Neural cell (in vitro differentiated cells): Measurements from ENCODE around the gene AGPAT1. TPM values are rescaled to one million over a fixed set of nuclear protein-coding genes. Genes with fewer than 3 reads are reported as not detected.

Experiments
- H2AFZ ChIP-seq: fragments of 200-600, 300-800 bp; sonication (generic), shearing (Covaris generic); 2 replicates; pipeline ENCODE4 v1.6.0; 2014; ENCODE audit warnings: low read depth, mild to moderate bottlenecking, antibody characterized with exemption, low read length, moderate library complexity
- H3F3A ChIP-seq: fragments of 200-600 bp; shearing (Covaris generic); 2 replicates; pipeline ENCODE4 v1.6.1; 2016; ENCODE audit warnings: mild to moderate bottlenecking, moderate library complexity, mixed read lengths, antibody characterized with exemption, low read length; ENCODE audit not compliant: insufficient read depth, poor library complexity, severe bottlenecking
- H3K27ac ChIP-seq: fragments of 200-600, 300-800 bp; sonication (generic), shearing (Covaris generic); 2 replicates; pipeline ENCODE4 v1.5.1; 2014; ENCODE audit warnings: mild to moderate bottlenecking, low read length, moderate library complexity
- H3K27me3 ChIP-seq: fragments of 300-800, 200-600 bp; sonication (generic), shearing (Covaris generic); 2 replicates; pipeline ENCODE4 v1.6.0; 2014; ENCODE audit warnings: mild to moderate bottlenecking, low read depth, low read length, moderate library complexity; ENCODE audit not compliant: insufficient read depth
- H3K36me3 ChIP-seq: fragments of 300-800, 200-600 bp; sonication (generic), shearing (Covaris generic); 2 replicates; pipeline ENCODE4 v1.5.1; 2014; ENCODE audit warnings: mild to moderate bottlenecking, antibody characterized with exemption, low read length, moderate library complexity; ENCODE audit not compliant: insufficient read depth
- H3K4me2 ChIP-seq: fragments of 300-800, 200-600 bp; sonication (generic), shearing (Covaris generic); 2 replicates; pipeline ENCODE4 v1.6.0; 2014; ENCODE audit warnings: mild to moderate bottlenecking, low read length
- H3K4me3 ChIP-seq: fragments of 300-800, 200-600 bp; sonication (generic), shearing (Covaris generic); 2 replicates; pipeline ENCODE4 v1.5.1; 2014; ENCODE audit warnings: mild to moderate bottlenecking, low read length, moderate library complexity
- H3K79me2 ChIP-seq: fragments of 200-600 bp; shearing (Covaris generic); replicated peaks from 2 replicates; pipeline ENCODE4 v1.6.0; 2014; ENCODE audit warnings: mild to moderate bottlenecking, low read length, moderate library complexity; ENCODE audit not compliant: insufficient read depth
- H3K9ac ChIP-seq: fragments of 300-800, 200-600 bp; sonication (generic), shearing (Covaris generic); 2 replicates; pipeline ENCODE4 v1.6.1; 2016; ENCODE audit warnings: mild to moderate bottlenecking, low read length, mixed read lengths
- H3K9me2 ChIP-seq: fragments of 200-600 bp; shearing (Covaris generic); 2 replicates; pipeline ENCODE4 v1.6.1; 2016; ENCODE audit warnings: mild to moderate bottlenecking, low read length, mixed read lengths; ENCODE audit not compliant: insufficient read depth
- H3K9me3 ChIP-seq: fragments of 200-600, 300-800 bp; sonication (generic), shearing (Covaris generic); 2 replicates; pipeline ENCODE4 v1.6.1; 2016; ENCODE audit warnings: mild to moderate bottlenecking, mixed run types, low read length, moderate library complexity, mixed read lengths
- H4K20me1 ChIP-seq: fragments of 200-600 bp; shearing (Covaris generic); 2 replicates; pipeline ENCODE4 v1.6.1; 2016; ENCODE audit warnings: mild to moderate bottlenecking, mixed run types; ENCODE audit not compliant: insufficient read depth
- EP300 ChIP-seq: fragments of 450-650 bp; conservative IDR thresholded peaks from 2 replicates; pipeline ENCODE4 v1.6.1; 2014; ENCODE audit warnings: antibody characterized with exemption, mild to moderate bottlenecking, moderate library complexity; ENCODE audit not compliant: poor library complexity, severe bottlenecking
- EZH2 ChIP-seq: fragments of 200-600, 300-800 bp; shearing (Covaris generic), sonication (generic); IDR thresholded peaks from 2 replicates; pipeline ENCODE4 v1.6.1; 2014; ENCODE audit warnings: antibody characterized with exemption, low read length, borderline replicate concordance, mild to moderate bottlenecking; ENCODE audit not compliant: insufficient read depth, poor library complexity, severe bottlenecking
- MXI1 ChIP-seq: fragments of 450-650 bp; conservative IDR thresholded peaks from 2 replicates; pipeline ENCODE4 v1.6.1; 2014; ENCODE audit warnings: antibody characterized with exemption, mild to moderate bottlenecking; ENCODE audit not compliant: poor library complexity, severe bottlenecking
- POLR2AphosphoS5 ChIP-seq: IDR thresholded peaks from 2 replicates; pipeline ENCODE4 v1.6.1; 2012
- RAD21 ChIP-seq: fragments of 450-650 bp; conservative IDR thresholded peaks from 2 replicates; pipeline ENCODE4 v1.6.1; 2014; ENCODE audit warnings: antibody characterized with exemption, mild to moderate bottlenecking, moderate library complexity
- SMC3 ChIP-seq: fragments of 450-650 bp; conservative IDR thresholded peaks from 2 replicates; pipeline ENCODE4 v1.6.1; 2014; ENCODE audit warnings: antibody characterized with exemption, mild to moderate bottlenecking, moderate library complexity; ENCODE audit not compliant: poor library complexity
- TAF1 ChIP-seq: IDR thresholded peaks from 2 replicates; pipeline ENCODE4 v1.6.1; 2012; ENCODE audit warnings: low read depth
- polyA plus RNA-seq: library from polyadenylated mRNA; depleted of rRNA; stranded (reverse); fragments of >200 nt; gene quantifications from 2 replicates; pipeline ENCODE4 v1.2.3, GENCODE V29; 2014
- TF ChIP-seq, protein P1 (sequence below): fragments of 450-650 bp; IDR thresholded peaks from 2 replicates; pipeline ENCODE4 v1.5.1; 2014; ENCODE audit warnings: antibody characterized with exemption, mild to moderate bottlenecking, moderate library complexity; ENCODE audit not compliant: poor library complexity, severe bottlenecking
- TF ChIP-seq, protein P2 (sequence below): IDR thresholded peaks from 2 replicates; pipeline ENCODE4 v1.6.1; 2012; ENCODE audit warnings: borderline replicate concordance

AGPAT1 gene
- polyA plus RNA-seq, 1 donor from 2014 or later: 24.7 TPM

DNA sequence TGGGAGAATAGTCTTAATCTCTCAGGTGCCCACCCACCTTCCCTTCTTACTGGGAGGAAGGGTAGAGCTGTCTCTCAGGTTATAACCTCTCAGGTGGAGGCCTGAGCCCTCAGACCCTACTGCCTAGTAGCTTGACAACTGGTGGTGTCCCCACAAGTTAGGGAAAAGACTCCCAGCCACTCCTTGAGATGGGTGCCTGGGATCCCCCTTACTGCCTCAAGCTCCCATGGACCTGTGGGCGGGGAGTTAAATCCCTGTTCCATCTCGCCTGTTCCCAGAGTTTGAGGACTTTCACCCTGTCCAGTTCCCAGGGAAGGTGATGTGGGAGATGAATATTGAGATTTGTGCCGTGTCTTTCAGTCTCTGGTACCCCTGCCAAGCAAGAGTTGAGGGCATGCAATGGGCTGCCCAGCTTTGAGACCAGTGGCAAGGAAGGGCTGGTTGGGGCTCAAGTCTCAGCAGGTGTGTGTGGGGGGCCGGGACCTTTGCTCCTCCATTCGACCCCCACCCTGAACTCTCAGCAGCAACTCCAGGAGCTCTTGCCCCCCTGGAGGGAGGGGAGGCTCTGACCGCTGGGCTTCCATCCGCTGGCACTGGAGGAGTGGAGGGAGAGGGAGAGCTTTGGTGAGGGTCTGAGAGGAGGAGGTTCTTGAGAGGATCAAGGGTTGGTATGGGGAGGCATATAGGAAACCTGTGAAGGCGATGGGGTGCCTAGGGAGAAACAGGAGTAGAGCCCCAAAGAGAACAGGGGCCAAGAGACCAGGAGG, 15.2 kb upstream of the AGPAT1 start:
- H3K36me3 ChIP-seq: no peaks in the 10 kb centered on the region
- no peaks in the 10 kb centered on the region for H3K9me3 ChIP-seq
- peak overlapping the region; percentile 82 for H3K4me2 ChIP-seq
- H3K4me3 ChIP-seq: peak overlapping the region; percentile 75
- H3K27ac ChIP-seq: peak overlapping the region; percentile 91
- no peaks in the 10 kb centered on the region for H3K9me2 ChIP-seq
- no peak overlapping the region for H2AFZ ChIP-seq
- TF ChIP-seq SMC3 (no peak), POLR2AphosphoS5 (no peak), EZH2 (no peak)
- TF ChIP-seq, protein P1, sequence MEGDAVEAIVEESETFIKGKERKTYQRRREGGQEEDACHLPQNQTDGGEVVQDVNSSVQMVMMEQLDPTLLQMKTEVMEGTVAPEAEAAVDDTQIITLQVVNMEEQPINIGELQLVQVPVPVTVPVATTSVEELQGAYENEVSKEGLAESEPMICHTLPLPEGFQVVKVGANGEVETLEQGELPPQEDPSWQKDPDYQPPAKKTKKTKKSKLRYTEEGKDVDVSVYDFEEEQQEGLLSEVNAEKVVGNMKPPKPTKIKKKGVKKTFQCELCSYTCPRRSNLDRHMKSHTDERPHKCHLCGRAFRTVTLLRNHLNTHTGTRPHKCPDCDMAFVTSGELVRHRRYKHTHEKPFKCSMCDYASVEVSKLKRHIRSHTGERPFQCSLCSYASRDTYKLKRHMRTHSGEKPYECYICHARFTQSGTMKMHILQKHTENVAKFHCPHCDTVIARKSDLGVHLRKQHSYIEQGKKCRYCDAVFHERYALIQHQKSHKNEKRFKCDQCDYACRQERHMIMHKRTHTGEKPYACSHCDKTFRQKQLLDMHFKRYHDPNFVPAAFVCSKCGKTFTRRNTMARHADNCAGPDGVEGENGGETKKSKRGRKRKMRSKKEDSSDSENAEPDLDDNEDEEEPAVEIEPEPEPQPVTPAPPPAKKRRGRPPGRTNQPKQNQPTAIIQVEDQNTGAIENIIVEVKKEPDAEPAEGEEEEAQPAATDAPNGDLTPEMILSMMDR: no peak
- H4K20me1 ChIP-seq: no peaks in the 10 kb centered on the region
- peak overlapping the region; percentile 94 for H3K9ac ChIP-seq
- H3F3A ChIP-seq: peaks cover 5% of the 10 kb centered on the region
- H3K27me3 ChIP-seq: no peaks in the 10 kb centered on the region
- H3K79me2 ChIP-seq: peaks cover 17% of the 10 kb centered on the region

DNA sequence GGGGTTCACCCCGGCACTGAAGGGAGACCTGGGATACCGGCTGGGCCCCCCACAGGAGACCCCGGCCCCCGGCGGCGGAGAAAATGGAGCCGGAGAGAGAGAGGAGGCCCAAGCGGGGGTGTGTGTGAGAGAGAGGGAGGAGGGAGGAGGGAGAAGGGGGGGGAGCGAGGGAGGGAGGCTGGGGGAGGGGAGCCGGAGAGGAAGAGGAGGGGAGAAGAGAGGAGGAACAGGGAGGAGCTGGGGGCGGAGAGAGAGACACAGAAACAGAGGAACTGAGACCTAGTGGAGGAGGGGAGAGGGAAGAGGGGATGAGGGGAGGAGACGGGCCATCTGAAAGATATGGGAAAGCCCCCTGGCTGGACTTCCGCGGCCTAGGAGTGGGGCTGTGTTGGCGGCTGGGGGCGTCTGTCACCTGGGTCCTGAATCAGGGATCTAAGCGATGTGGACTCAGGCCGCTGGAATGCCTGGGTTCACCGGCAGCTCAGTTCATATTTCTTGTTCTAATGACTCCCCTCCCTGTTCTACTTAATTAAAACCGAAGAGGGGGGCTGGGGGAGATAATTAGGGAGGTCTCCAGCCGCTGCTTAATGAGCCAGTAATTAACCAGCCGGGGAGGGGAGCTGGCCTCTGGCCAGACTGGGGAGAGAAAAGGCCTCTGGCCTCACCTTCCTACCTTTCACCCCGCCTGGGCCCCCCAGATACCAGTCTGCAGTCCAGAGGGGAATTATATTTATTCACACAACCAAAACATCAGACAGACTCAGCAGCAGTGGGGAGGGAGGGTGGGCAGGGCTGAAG, 14.4 kb upstream of the AGPAT1 start, which contains the start of gene PBX2:
Gene PBX2, minus strand, starts transcription at position 149 of the 798 bp plus-strand sequence. CDS start 287 bp downstream, outside the sequence.
- peaks cover 17% of the 10 kb centered on the region for H3K79me2 ChIP-seq
- peak within 1 kb of the TSS; percentile 94 for H3K9ac ChIP-seq
- H3K27ac ChIP-seq: peak within 1 kb of the TSS; percentile 91
- no peaks in the 10 kb centered on the region for H3K9me2 ChIP-seq
- no peaks in the 10 kb centered on the region for H3K27me3 ChIP-seq
- no peaks in the 10 kb centered on the region for H4K20me1 ChIP-seq
- TF ChIP-seq POLR2AphosphoS5: peak; percentile 86
- TF ChIP-seq MXI1: peak; percentile 26
- TF ChIP-seq RAD21: no peak
- TF ChIP-seq EP300: peak; percentile 52
- no peak for TF ChIP-seq TAF1
- TF ChIP-seq, protein P2, sequence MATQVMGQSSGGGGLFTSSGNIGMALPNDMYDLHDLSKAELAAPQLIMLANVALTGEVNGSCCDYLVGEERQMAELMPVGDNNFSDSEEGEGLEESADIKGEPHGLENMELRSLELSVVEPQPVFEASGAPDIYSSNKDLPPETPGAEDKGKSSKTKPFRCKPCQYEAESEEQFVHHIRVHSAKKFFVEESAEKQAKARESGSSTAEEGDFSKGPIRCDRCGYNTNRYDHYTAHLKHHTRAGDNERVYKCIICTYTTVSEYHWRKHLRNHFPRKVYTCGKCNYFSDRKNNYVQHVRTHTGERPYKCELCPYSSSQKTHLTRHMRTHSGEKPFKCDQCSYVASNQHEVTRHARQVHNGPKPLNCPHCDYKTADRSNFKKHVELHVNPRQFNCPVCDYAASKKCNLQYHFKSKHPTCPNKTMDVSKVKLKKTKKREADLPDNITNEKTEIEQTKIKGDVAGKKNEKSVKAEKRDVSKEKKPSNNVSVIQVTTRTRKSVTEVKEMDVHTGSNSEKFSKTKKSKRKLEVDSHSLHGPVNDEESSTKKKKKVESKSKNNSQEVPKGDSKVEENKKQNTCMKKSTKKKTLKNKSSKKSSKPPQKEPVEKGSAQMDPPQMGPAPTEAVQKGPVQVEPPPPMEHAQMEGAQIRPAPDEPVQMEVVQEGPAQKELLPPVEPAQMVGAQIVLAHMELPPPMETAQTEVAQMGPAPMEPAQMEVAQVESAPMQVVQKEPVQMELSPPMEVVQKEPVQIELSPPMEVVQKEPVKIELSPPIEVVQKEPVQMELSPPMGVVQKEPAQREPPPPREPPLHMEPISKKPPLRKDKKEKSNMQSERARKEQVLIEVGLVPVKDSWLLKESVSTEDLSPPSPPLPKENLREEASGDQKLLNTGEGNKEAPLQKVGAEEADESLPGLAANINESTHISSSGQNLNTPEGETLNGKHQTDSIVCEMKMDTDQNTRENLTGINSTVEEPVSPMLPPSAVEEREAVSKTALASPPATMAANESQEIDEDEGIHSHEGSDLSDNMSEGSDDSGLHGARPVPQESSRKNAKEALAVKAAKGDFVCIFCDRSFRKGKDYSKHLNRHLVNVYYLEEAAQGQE: peak; percentile 15
- H3F3A ChIP-seq: peaks cover 5% of the 10 kb centered on the region
- H2AFZ ChIP-seq: peak within 1 kb of the TSS; percentile 79
- H3K4me2 ChIP-seq: peak within 1 kb of the TSS; percentile 89
- peak within 1 kb of the TSS; percentile 75 for H3K4me3 ChIP-seq
- H3K9me3 ChIP-seq: no peaks in the 10 kb centered on the region
- H3K36me3 ChIP-seq: no peaks in the 10 kb centered on the region
